NB4 (cell line): ENCODE data around the gene PLEKHA8.

ENCODE experiments used
- DNase-seq: peaks from one replicate; pipeline ENCODE4 v3.0.0; 2010; ENCODE audit warnings: low read depth
- H3K4me3 ChIP-seq: one replicate; pipeline ENCODE4 v1.5.1; 2011; ENCODE audit warnings: mild to moderate bottlenecking, low read depth, low read length, moderate library complexity
- MAX ChIP-seq: IDR thresholded peaks from 2 replicates; pipeline ENCODE4 v1.6.1; 2011; ENCODE audit warnings: low read depth, low read length
- MYC ChIP-seq: IDR thresholded peaks from 2 replicates; pipeline ENCODE4 v1.6.1; 2011; ENCODE audit warnings: low read depth, low read length
- POLR2A ChIP-seq: IDR thresholded peaks from 2 replicates; pipeline ENCODE4 v1.6.1; 2011; ENCODE audit warnings: mild to moderate bottlenecking; ENCODE audit not compliant: insufficient read length; ENCODE audit errors: extremely low read depth
- TF ChIP-seq, protein P1 (sequence below): IDR thresholded peaks from one replicate; pipeline ENCODE4 v1.5.1; 2012; ENCODE audit warnings: low read depth, low read length

PLEKHA8 gene

DNA sequence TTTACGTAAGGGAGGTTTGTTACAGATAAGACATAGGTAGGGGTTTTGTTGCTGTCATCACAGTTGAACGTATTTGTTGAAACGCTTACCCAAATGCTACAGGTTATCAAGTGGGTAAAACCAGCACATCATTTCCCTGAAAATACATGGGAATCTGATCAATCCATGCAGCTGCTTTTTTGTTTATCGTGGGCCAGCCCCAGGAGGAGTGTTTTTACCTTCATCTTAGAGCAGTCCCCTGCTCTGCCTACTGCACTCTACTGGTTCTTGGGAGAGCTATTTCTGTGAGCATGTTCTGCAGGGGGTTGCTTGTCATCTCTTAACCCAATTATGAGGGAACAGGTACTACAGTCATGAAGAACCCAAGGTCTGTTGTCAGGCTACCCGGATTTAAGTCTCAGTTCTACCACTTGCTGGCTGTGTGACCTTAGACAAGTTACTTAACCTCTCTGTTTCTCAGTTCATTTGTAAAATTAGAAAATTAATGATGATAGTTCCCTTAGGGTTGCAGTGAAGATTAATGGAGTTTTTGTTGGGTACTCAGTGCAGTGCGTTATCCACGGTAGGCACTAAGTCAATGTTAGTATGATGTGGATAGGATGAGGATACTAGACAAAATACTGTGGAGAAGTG lies 121.5 kb downstream of the PLEKHA8 start:
- TF ChIP-seq MYC (no peak), POLR2A (no peak), MAX (no peak)
- TF ChIP-seq, protein P1, sequence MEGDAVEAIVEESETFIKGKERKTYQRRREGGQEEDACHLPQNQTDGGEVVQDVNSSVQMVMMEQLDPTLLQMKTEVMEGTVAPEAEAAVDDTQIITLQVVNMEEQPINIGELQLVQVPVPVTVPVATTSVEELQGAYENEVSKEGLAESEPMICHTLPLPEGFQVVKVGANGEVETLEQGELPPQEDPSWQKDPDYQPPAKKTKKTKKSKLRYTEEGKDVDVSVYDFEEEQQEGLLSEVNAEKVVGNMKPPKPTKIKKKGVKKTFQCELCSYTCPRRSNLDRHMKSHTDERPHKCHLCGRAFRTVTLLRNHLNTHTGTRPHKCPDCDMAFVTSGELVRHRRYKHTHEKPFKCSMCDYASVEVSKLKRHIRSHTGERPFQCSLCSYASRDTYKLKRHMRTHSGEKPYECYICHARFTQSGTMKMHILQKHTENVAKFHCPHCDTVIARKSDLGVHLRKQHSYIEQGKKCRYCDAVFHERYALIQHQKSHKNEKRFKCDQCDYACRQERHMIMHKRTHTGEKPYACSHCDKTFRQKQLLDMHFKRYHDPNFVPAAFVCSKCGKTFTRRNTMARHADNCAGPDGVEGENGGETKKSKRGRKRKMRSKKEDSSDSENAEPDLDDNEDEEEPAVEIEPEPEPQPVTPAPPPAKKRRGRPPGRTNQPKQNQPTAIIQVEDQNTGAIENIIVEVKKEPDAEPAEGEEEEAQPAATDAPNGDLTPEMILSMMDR: no peak
- no peak for DNase-seq
- no peak overlapping the region for H3K4me3 ChIP-seq

- TF ChIP-seq POLR2A (no peak), MYC (no peak), MAX (no peak)
- TF ChIP-seq, protein P1: no peak
- no peak overlapping the region for H3K4me3 ChIP-seq
- no peak for DNase-seq
Observed at GRCh38 chr7:30150711-30151110, 122.5 kb downstream of the PLEKHA8 start.

- no peak for DNase-seq
- no peak overlapping the region for H3K4me3 ChIP-seq
- TF ChIP-seq, protein P1: no peak
- no peak for TF ChIP-seq MYC
- no peak for TF ChIP-seq MAX
- TF ChIP-seq POLR2A: no peak
Observed at GRCh38 chr7:30154111-30154587, 125.9 kb downstream of the PLEKHA8 start.

GRCh38 chr7:30155481-30155880 lies 127.3 kb downstream of the PLEKHA8 start:
- DNase-seq: no peak
- TF ChIP-seq, protein P1: no peak
- TF ChIP-seq MAX (no peak), POLR2A (no peak), MYC (no peak)
- no peak overlapping the region for H3K4me3 ChIP-seq

GRCh38 chr7:30157204-30157603 lies 129.0 kb downstream of the PLEKHA8 start:
- DNase-seq: no peak
- TF ChIP-seq POLR2A (no peak), MAX (no peak), MYC (no peak)
- TF ChIP-seq, protein P1: no peak
- H3K4me3 ChIP-seq: no peak overlapping the region

- peak overlapping the region; percentile 35 for H3K4me3 ChIP-seq
- peak; percentile 81 for DNase-seq
- TF ChIP-seq MAX (no peak), MYC (no peak), POLR2A (no peak)
- TF ChIP-seq, protein P1: no peak
Observed at GRCh38 chr7:30159163-30159562, 131.0 kb downstream of the PLEKHA8 start.
